Transverse colon (tissue), 4 donors: ENCODE measurements around the gene TPP1.

Experiments
- POLR2AphosphoS5 ChIP-seq, 3 donors: sonication (generic); formaldehyde crosslinking; IDR thresholded peaks; one replicate each; pipeline ENCODE4 v1.6.1; 2016; ENCODE audit warnings: antibody characterized with exemption in 3 of 3
- TF ChIP-seq, protein P1 (sequence below), 5 experiments: fragments of 200-600 bp in 3 of 5; fragments of 450-650 bp in 2 of 5; sonication (generic) in 3 of 5; IDR thresholded peaks; 1 replicate in 2 of 5; 2 replicates in 3 of 5; pipeline ENCODE4 v1.5.1; 2016 to 2017; ENCODE audit warnings: antibody characterized with exemption in 5 of 5, inconsistent platforms in 3 of 5, mild to moderate bottlenecking in 2 of 5, moderate library complexity in 1 of 5

DNA sequence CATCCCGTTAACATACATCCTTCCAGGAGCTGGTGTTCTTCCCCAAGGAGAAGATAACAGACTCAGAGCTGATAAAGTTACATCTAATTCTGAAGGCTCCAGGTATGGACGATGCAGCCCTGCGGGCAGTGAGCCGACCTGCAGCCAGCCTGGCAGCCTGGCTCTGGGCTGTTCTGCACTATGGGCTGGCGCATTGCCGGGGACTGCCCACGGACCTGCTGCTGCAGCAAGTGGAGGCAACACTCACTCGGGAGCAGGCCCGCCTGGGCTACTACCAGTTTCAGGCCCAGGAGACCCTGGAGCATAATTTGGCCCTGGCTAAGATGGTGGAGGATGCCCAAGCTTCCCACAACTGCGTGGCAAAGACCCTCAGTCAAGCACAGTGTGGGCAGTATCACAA lies 55.6 kb downstream of the TPP1 start:
- no peak for TF ChIP-seq POLR2AphosphoS5 (IDR thresholded peaks at IDR 0.05)
- TF ChIP-seq, protein P1, sequence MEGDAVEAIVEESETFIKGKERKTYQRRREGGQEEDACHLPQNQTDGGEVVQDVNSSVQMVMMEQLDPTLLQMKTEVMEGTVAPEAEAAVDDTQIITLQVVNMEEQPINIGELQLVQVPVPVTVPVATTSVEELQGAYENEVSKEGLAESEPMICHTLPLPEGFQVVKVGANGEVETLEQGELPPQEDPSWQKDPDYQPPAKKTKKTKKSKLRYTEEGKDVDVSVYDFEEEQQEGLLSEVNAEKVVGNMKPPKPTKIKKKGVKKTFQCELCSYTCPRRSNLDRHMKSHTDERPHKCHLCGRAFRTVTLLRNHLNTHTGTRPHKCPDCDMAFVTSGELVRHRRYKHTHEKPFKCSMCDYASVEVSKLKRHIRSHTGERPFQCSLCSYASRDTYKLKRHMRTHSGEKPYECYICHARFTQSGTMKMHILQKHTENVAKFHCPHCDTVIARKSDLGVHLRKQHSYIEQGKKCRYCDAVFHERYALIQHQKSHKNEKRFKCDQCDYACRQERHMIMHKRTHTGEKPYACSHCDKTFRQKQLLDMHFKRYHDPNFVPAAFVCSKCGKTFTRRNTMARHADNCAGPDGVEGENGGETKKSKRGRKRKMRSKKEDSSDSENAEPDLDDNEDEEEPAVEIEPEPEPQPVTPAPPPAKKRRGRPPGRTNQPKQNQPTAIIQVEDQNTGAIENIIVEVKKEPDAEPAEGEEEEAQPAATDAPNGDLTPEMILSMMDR (IDR thresholded peaks at IDR 0.05), result no peak
